Stomach (tissue), 9 donors: ENCODE measurements around the gene WNT3. TPM values are rescaled to one million over a fixed set of nuclear protein-coding genes. Genes with fewer than 3 reads are reported as not detected.
A peak's percentile ranks its signal among the peaks of the same experiment; 100 is the strongest.
"Not testable (repeated sequence)": the region's sequence is repeated elsewhere in the genome, so short reads cannot be mapped to it uniquely, and the experiment has no call there.

Experiments used
- DNase-seq, 2 donors: peaks; one replicate each; pipeline versions ENCODE4 v3.0.0 to v3.0.0-alpha.2; 2013 to 2019
- H3K27ac ChIP-seq, 5 donors: fragments of 200-600 bp in 4 of 5; sonication (generic) in 4 of 5; one replicate each; pipeline ENCODE4 v1.5.1; 2013 to 2019; ENCODE audit warnings: mild to moderate bottlenecking in 1 of 5, moderate library complexity in 1 of 5
- H3K27me3 ChIP-seq, 3 donors: fragments of 200-600 bp; sonication (generic); one replicate each; pipeline ENCODE4 v1.5.1; 2017 to 2019; ENCODE audit warnings: mixed run types in 1 of 3
- H3K36me3 ChIP-seq, 4 donors: fragments of 200-600 bp; sonication (generic); 1 replicate in 3 of 4; 2 replicates in 1 of 4; pipeline ENCODE4 v1.5.1; 2016 to 2019
- H3K4me1 ChIP-seq, 4 donors: fragments of 200-600 bp; sonication (generic); one replicate each; pipeline ENCODE4 v1.5.1; 2016 to 2019
- H3K4me3 ChIP-seq, 4 donors: fragments of 200-600 bp; sonication (generic) in 3 of 4; one replicate each; pipeline ENCODE4 v1.5.1; 2016 to 2019; ENCODE audit warnings: mild to moderate bottlenecking in 1 of 4
- H3K9me3 ChIP-seq, 4 donors: fragments of 200-600 bp; sonication (generic); one replicate each; pipeline ENCODE4 v1.5.1; 2016 to 2019
- CTCF ChIP-seq, 7 experiments: fragments of 450-650 bp in 4 of 7; fragments of 200-600 bp in 3 of 7; sonication (generic) in 3 of 7; IDR thresholded peaks; one replicate each; pipeline ENCODE4 v1.5.1; 2016 to 2019; ENCODE audit warnings: antibody characterized with exemption in 7 of 7, control low read depth in 2 of 7, mild to moderate bottlenecking in 1 of 7
- EP300 ChIP-seq: sonication (generic); formaldehyde crosslinking; IDR thresholded peaks from one replicate; pipeline ENCODE4 v1.6.1; 2017; ENCODE audit warnings: antibody characterized with exemption
- POLR2A ChIP-seq, 4 donors: fragments of 450-650 bp; IDR thresholded peaks; one replicate each; pipeline ENCODE4 v1.6.1; 2016; ENCODE audit warnings: antibody characterized with exemption in 4 of 4, control low read depth in 2 of 4, mild to moderate bottlenecking in 1 of 4, moderate library complexity in 1 of 4
- POLR2AphosphoS5 ChIP-seq, 3 donors: sonication (generic); formaldehyde crosslinking; IDR thresholded peaks; one replicate each; pipeline ENCODE4 v1.6.1; 2016; ENCODE audit warnings: antibody characterized with exemption in 3 of 3
- WGBS, 5 donors: extraction: QIAGEN DNeasy Blood & Tissue Kit in 3 of 5; methylation state at CpG; one replicate each; pipeline versions ENCODE4 v1.1.5 to v1.1.7; 2013 to 2018; 5-methylcytosine and 5-hydroxymethylcytosine counted together
- intact Hi-C: fragments of 100-400 bp; cut with DNase I; formaldehyde crosslinking; loops from one replicate; pipeline ENCODE4 v1.15.1; 2023; ENCODE audit warnings: low total_unique reads
- polyA plus RNA-seq, 3 donors: library from polyadenylated mRNA; stranded (reverse); fragments of 200-250 nt; gene quantifications; one replicate each; pipeline ENCODE4 v1.2.3, GENCODE V29; 2013
- total RNA-seq, 5 donors: library from RNA; depleted of rRNA; stranded (reverse); fragments of >200 nt; gene quantifications; one replicate each; pipeline versions ENCODE4 v1.1.0 to v1.2.3, GENCODE V29; 2014 to 2016
- donor health status: healthy with polysubstance abuse.
- donor health status: Bipolar disorder and iron deficiency.
- donor health status: healthy.

The WNT3 gene
- total and polyA plus RNA-seq, 8 donors, result 0.14 to 0.73 (median 0.34) TPM; not detected in 2

- DNase-seq, result peak in 1 of 2 donors; percentile 50
- no peak overlapping the region for H3K27ac ChIP-seq
- intact Hi-C loops, result no loop called here
- H3K4me1 ChIP-seq, result peaks cover 0 to 7% (median 6%) of the 10 kb centered on the region in 4 donors
- no peaks in the 10 kb centered on the region for H3K36me3 ChIP-seq
- H3K4me3 ChIP-seq, result peak overlapping the region in 1 of 4 donors; percentile 26
- peak in 5 of 7 experiments; percentile 20 to 69 (median 67) for TF ChIP-seq CTCF (IDR thresholded peaks at IDR 0.05)
- TF ChIP-seq POLR2A (IDR thresholded peaks at IDR 0.05), result no peak
- 16 to 28% (median 18%) methylated on average over 24 to 43 of the region's 43 CpGs for WGBS, 5 donors
- peaks cover 9 to 68% (median 21%) of the 10 kb centered on the region in 3 donors for H3K27me3 ChIP-seq
- peaks cover 3 to 14% (median 9%) of the 10 kb centered on the region in 4 donors for H3K9me3 ChIP-seq
Observed at GRCh38 chr17:46841561-46842379, 23.3 kb upstream of the WNT3 start.

- 49 to 75% (median 56%) methylated on average over 3 of the region's 3 CpGs for WGBS, 5 donors
- not testable (repeated sequence) for H3K4me1 ChIP-seq, H3K36me3 ChIP-seq
Observed at GRCh38 chr17:46840596-46840995, 22.1 kb upstream of the WNT3 start.

GRCh38 chr17:46839211-46839610 is 20.7 kb upstream of the WNT3 start:
- whole genome bisulfite sequencing, 5 donors, result 89 to 95% (median 92%) methylated on average over 5 of the region's 5 CpGs
- no peak overlapping the region for H3K27ac ChIP-seq
- no peaks in the 10 kb centered on the region for H3K36me3 ChIP-seq
- H3K4me3 ChIP-seq, result no peak overlapping the region
- H3K27me3 ChIP-seq, result peaks cover 9 to 53% (median 21%) of the 10 kb centered on the region in 3 donors
- H3K9me3 ChIP-seq, result peaks cover 3 to 14% (median 9%) of the 10 kb centered on the region in 4 donors
- H3K4me1 ChIP-seq, result peaks cover 0 to 7% (median 6%) of the 10 kb centered on the region in 4 donors
- intact Hi-C loops, result no loop called here
- TF ChIP-seq EP300 (no peak), POLR2A (IDR thresholded peaks at IDR 0.05) (no peak), CTCF (IDR thresholded peaks at IDR 0.05) (no peak), POLR2AphosphoS5 (IDR thresholded peaks at IDR 0.05) (no peak)
- no peak for DNase-seq

More at GRCh38 chr17:46840596-46840995, 22.1 kb upstream of the WNT3 start:
- DNase-seq, H3K27ac ChIP-seq, H3K4me3 ChIP-seq, intact Hi-C loops: not testable (repeated sequence)
- Histone ChIP-seq H3K9me3 (peaks cover 3 to 14% (median 9%) of the 10 kb centered on the region in 4 donors), H3K27me3 (peaks cover 9 to 64% (median 21%) of the 10 kb centered on the region in 3 donors)

GRCh38 chr17:46837521-46837920 is 19.0 kb upstream of the WNT3 start:
- Histone ChIP-seq H3K36me3 (no peaks in the 10 kb centered on the region), H3K4me1 (peaks cover 0 to 7% (median 6%) of the 10 kb centered on the region in 4 donors), H3K9me3 (peaks cover 0 to 2% (median 0%) of the 10 kb centered on the region in 4 donors), H3K27ac (no peak overlapping the region), H3K4me3 (no peak overlapping the region), H3K27me3 (peaks cover 9 to 47% (median 17%) of the 10 kb centered on the region in 3 donors)
- WGBS, 5 donors, result 65 to 78% (median 76%) methylated on average over 4 of the region's 4 CpGs
- no peak for DNase-seq
- TF ChIP-seq CTCF (IDR thresholded peaks at IDR 0.05) (no peak), POLR2AphosphoS5 (IDR thresholded peaks at IDR 0.05) (no peak), POLR2A (IDR thresholded peaks at IDR 0.05) (no peak), EP300 (no peak)
- intact Hi-C loops, result no loop called here

GRCh38 chr17:46836500-46836899 is 18.0 kb upstream of the WNT3 start:
- Histone ChIP-seq H3K27ac (no peak overlapping the region), H3K4me3 (no peak overlapping the region), H3K4me1 (peaks cover 0 to 3% (median under 1%) of the 10 kb centered on the region in 4 donors), H3K36me3 (no peaks in the 10 kb centered on the region), H3K9me3 (no peaks in the 10 kb centered on the region), H3K27me3 (peaks cover 3 to 47% (median 7%) of the 10 kb centered on the region in 3 donors)
- intact Hi-C loops, result no loop called here
- DNase-seq, result no peak
- TF ChIP-seq POLR2A (IDR thresholded peaks at IDR 0.05) (no peak), EP300 (no peak), CTCF (IDR thresholded peaks at IDR 0.05) (no peak), POLR2AphosphoS5 (IDR thresholded peaks at IDR 0.05) (no peak)
- 54 to 73% (median 57%) methylated on average over 2 of the region's 2 CpGs for WGBS, 5 donors
